ENCODE results near the gene DPYSL5. TPM values are rescaled to one million over a fixed set of nuclear protein-coding genes. Genes with fewer than 3 reads are reported as not detected.

DPYSL5 gene
- total RNA-seq, 2 donors from 2014 or later = not detected

DNA sequence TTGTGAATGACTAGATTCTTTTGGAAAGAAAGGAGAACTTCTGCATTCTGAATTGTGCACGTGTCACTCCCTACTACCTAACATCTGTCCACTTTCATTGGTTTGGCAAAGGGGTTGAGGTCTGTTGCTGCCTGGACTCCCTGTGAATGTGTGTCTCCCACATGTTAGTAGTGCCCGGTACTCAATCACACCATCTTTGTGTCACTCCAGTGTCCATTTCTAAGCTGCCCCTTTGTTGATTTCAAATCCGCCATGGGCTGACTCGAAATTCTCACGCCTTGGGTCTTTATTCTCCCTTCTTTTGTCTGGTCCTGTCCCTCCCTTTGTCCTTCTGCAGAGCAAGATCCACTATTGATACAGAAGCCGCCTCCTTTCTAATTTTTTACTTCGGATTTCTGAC is 7.5 kb downstream of the DPYSL5 start:
- WGBS, 2 donors = 63 to 66% methylated on average over 7 of the region's 7 CpGs
- no peak overlapping the region for H3K4me3 ChIP-seq
- H3K27me3 ChIP-seq = no peaks in the 10 kb centered on the region
- TF ChIP-seq, protein P1, sequence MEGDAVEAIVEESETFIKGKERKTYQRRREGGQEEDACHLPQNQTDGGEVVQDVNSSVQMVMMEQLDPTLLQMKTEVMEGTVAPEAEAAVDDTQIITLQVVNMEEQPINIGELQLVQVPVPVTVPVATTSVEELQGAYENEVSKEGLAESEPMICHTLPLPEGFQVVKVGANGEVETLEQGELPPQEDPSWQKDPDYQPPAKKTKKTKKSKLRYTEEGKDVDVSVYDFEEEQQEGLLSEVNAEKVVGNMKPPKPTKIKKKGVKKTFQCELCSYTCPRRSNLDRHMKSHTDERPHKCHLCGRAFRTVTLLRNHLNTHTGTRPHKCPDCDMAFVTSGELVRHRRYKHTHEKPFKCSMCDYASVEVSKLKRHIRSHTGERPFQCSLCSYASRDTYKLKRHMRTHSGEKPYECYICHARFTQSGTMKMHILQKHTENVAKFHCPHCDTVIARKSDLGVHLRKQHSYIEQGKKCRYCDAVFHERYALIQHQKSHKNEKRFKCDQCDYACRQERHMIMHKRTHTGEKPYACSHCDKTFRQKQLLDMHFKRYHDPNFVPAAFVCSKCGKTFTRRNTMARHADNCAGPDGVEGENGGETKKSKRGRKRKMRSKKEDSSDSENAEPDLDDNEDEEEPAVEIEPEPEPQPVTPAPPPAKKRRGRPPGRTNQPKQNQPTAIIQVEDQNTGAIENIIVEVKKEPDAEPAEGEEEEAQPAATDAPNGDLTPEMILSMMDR (IDR thresholded peaks at IDR 0.05) = no peak
- TF ChIP-seq POLR2A (IDR thresholded peaks at IDR 0.05) = no peak
- no peak overlapping the region for H3K27ac ChIP-seq
- H3K4me1 ChIP-seq = no peaks in the 10 kb centered on the region
- ATAC-seq = no peak
- H3K9me3 ChIP-seq = no peaks in the 10 kb centered on the region
- intact Hi-C loops (cut with DNase I) = no loop called here
- no peak for DNase-seq
- no peaks in the 10 kb centered on the region for H3K36me3 ChIP-seq (replicated peaks in 1 of 2; ENCODE audit: insufficient read depth in 1 of 2, low read depth in 2 of 2)

DNA sequence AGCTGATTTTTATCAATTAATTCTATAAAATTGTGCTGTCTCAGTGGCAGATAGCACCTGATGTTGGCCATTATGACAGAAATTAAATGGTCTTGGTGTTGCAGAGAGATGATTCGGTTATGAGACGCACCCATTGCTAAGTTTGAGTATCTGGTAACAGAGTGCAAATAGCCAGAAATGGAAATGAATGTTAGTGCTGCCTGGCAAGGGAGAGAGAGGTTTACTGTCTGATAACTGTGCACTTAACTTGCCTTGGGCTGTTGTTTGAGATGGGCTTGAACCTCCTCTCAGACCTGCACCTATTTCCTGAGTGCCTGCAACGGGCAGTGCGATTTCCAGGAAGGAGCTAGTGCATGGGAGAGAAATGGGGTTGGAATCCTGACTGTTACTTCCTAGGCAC is 11.7 kb downstream of the DPYSL5 start:
- H3K4me1 ChIP-seq = no peaks in the 10 kb centered on the region
- intact Hi-C loops (cut with DNase I) = no loop called here
- no peak for TF ChIP-seq POLR2A (IDR thresholded peaks at IDR 0.05)
- TF ChIP-seq, protein P1 (IDR thresholded peaks at IDR 0.05) = no peak
- ATAC-seq = no peak
- no peaks in the 10 kb centered on the region for H3K27me3 ChIP-seq
- no peaks in the 10 kb centered on the region for H3K36me3 ChIP-seq (replicated peaks in 1 of 2; ENCODE audit: insufficient read depth in 1 of 2, low read depth in 2 of 2)
- no peak overlapping the region for H3K4me3 ChIP-seq
- H3K9me3 ChIP-seq = no peaks in the 10 kb centered on the region
- DNase-seq = no peak
- no peak overlapping the region for H3K27ac ChIP-seq
- 79 to 96% methylated on average over 4 of the region's 4 CpGs for WGBS, 2 donors

DNA sequence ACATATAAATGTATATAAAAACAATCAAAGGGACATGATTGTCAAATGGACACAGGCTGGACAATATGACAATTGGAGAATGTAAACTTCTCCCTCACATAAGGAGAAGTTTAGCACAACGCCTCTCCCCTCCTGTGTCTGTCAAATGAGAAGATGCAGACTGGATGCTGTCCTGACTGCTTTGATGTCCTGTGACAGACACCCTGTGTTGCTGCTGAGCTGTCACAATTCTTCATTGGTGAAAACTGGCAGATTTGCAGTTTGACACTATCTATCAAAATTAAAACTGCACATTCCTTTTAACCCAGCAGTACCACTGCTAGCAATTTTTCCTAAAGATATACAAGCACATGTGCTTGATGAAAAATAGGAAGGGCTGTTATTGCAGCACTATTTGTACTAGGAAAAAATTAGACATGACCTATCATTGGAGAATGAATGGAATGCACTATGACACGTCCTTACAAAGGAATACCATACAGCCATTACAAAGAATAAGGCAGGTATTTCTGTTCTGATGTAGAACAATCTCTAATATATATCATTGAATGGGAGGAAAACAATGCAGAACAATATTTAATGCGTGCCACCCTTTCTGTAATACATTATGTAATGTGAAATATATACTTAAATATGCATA is 12.4 kb downstream of the DPYSL5 start:
- no peaks in the 10 kb centered on the region for H3K4me1 ChIP-seq
- TF ChIP-seq, protein P1 (IDR thresholded peaks at IDR 0.05) = no peak
- TF ChIP-seq POLR2A (IDR thresholded peaks at IDR 0.05) = no peak
- DNase-seq (no peak), ATAC-seq (no peak)
- 55 to 57% methylated on average over 3 of the region's 3 CpGs for WGBS, 2 donors
- H3K4me3 ChIP-seq = no peak overlapping the region
- no peaks in the 10 kb centered on the region for H3K9me3 ChIP-seq
- intact Hi-C loops (cut with DNase I) = no loop called here
- no peak overlapping the region for H3K27ac ChIP-seq
- no peaks in the 10 kb centered on the region for H3K27me3 ChIP-seq
- H3K36me3 ChIP-seq (replicated peaks in 1 of 2; ENCODE audit: insufficient read depth in 1 of 2, low read depth in 2 of 2) = no peaks in the 10 kb centered on the region

DNA sequence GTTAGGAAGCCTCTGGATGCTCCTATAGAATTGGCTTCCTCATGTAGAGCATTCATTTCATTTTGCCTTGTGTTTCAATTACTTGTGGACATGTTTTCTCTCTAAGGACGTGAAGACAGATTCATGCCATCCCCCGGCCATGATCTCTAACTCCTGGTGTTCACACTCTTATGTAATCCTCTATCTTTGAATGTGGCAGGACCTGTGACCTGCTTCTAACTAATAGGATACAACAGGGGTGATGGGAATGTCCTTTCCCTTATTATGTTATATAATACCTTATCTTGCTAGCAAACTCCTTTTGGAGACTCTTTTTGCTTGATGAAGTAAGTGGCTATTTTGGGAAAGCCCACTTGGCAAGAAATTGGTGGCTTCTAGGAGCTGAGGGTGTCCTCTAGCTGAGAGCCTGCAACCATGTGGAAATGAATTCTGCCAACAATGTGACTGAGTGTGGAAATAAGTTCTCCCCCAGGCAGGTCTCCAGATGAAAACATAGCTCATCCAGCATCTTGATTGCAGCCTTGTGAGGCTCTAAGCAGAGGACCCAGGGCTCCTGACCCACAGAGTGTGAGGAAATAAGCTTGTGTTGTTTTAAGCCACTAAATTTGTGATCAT is 13.8 kb downstream of the DPYSL5 start:
- ATAC-seq (no peak), DNase-seq (no peak)
- 57 to 60% methylated on average over 2 of the region's 2 CpGs for WGBS, 2 donors
- Histone ChIP-seq H3K9me3 (no peaks in the 10 kb centered on the region), H3K4me3 (no peak overlapping the region), H3K27me3 (no peaks in the 10 kb centered on the region), H3K36me3 (replicated peaks in 1 of 2; ENCODE audit: insufficient read depth in 1 of 2, low read depth in 2 of 2) (no peaks in the 10 kb centered on the region), H3K4me1 (no peaks in the 10 kb centered on the region), H3K27ac (no peak overlapping the region)
- intact Hi-C loops (cut with DNase I) = no loop called here
- no peak for TF ChIP-seq POLR2A (IDR thresholded peaks at IDR 0.05)
- TF ChIP-seq, protein P1 (IDR thresholded peaks at IDR 0.05) = no peak

DNA sequence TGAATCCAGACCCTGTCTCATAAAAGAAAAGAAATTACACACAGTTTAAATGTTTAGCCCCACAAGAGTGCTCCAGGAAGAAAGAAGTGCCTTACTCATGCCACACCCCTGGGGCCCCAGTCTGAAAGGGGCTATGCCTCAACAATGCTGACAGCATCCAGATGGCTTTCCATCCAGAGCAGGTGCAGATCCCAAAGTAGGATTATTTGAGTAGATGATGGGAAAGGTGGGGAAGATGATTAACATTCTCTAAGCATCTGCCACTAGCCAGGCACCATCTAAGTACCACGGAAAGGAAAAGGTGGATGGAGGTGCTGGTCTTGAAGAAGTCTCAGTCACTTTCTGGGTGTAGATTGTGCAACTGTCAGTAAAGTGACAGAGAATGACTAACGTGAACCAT is 16.3 kb downstream of the DPYSL5 start:
- Histone ChIP-seq H3K27ac (no peak overlapping the region), H3K4me1 (no peaks in the 10 kb centered on the region), H3K36me3 (replicated peaks in 1 of 2; ENCODE audit: insufficient read depth in 1 of 2, low read depth in 2 of 2) (no peaks in the 10 kb centered on the region), H3K27me3 (no peaks in the 10 kb centered on the region), H3K4me3 (no peak overlapping the region), H3K9me3 (no peaks in the 10 kb centered on the region)
- WGBS, 2 donors = 80 to 81% methylated on average over 2 of the region's 2 CpGs
- DNase-seq (no peak), ATAC-seq (no peak)
- intact Hi-C loops (cut with DNase I) = no loop called here
- no peak for TF ChIP-seq POLR2A (IDR thresholded peaks at IDR 0.05)
- TF ChIP-seq, protein P1 (IDR thresholded peaks at IDR 0.05) = no peak

All from body of pancreas (tissue), 4 donors.